ENCODE data around the gene ATP5F1C.
"Not testable (repeated sequence)": the region's sequence is repeated elsewhere in the genome, so short reads cannot be mapped to it uniquely, and the experiment has no call there.

Gene ATP5F1C

GRCh38 chr10:7794251-7795026 lies 6.5 kb downstream of the ATP5F1C start:
- DNase-seq (ENCODE audit: low read depth, low spot score), result no peak

- no peak for DNase-seq (ENCODE audit: low read depth, low spot score)
Observed at GRCh38 chr10:7795605-7796004, 7.6 kb downstream of the ATP5F1C start.

GRCh38 chr10:7797582-7797981 lies 9.6 kb downstream of the ATP5F1C start:
- DNase-seq (ENCODE audit: low read depth, low spot score), result no peak

- DNase-seq (ENCODE audit: low read depth, low spot score), result no peak
Observed at GRCh38 chr10:7802606-7803005, 14.6 kb downstream of the ATP5F1C start.

- DNase-seq (ENCODE audit: low read depth, low spot score), result no peak
Observed at GRCh38 chr10:7804216-7804615, 16.2 kb downstream of the ATP5F1C start.

- DNase-seq (ENCODE audit: low read depth, low spot score), result no peak
Observed at GRCh38 chr10:7804741-7805140, 16.8 kb downstream of the ATP5F1C start.

- no peak for DNase-seq (ENCODE audit: low read depth, low spot score)
Observed at GRCh38 chr10:7808686-7809267, 20.8 kb downstream of the ATP5F1C start.

- DNase-seq (ENCODE audit: low read depth, low spot score), result no peak
Observed at GRCh38 chr10:7810443-7810842, 22.5 kb downstream of the ATP5F1C start.

GRCh38 chr10:7811000-7811399 lies 23.0 kb downstream of the ATP5F1C start:
- no peak for DNase-seq (ENCODE audit: low read depth, low spot score)

GRCh38 chr10:7811743-7812142 lies 23.8 kb downstream of the ATP5F1C start:
- not testable (repeated sequence) for DNase-seq (ENCODE audit: low read depth, low spot score)

- no peak for DNase-seq (ENCODE audit: low read depth, low spot score)
Observed at GRCh38 chr10:7813481-7813880, 25.5 kb downstream of the ATP5F1C start.

GRCh38 chr10:7817576-7817975 lies 29.6 kb downstream of the ATP5F1C start:
- DNase-seq (ENCODE audit: low read depth, low spot score), result no peak

GRCh38 chr10:7817984-7818294 lies 30.0 kb downstream of the ATP5F1C start:
- no peak for DNase-seq (ENCODE audit: low read depth, low spot score)

GRCh38 chr10:7818295-7819120 lies 30.5 kb downstream of the ATP5F1C start, which contains the start of gene TAF3:
TSS of gene TAF3 (plus strand) at chr10:7818505. CDS start at chr10:7818710, 205 bp downstream.
- DNase-seq (ENCODE audit: low read depth, low spot score), result peak; percentile 90

GRCh38 chr10:7819121-7819460 lies 31.1 kb downstream of the ATP5F1C start:
- DNase-seq (ENCODE audit: low read depth, low spot score), result no peak

GRCh38 chr10:7824251-7824650 lies 36.3 kb downstream of the ATP5F1C start:
- no peak for DNase-seq (ENCODE audit: low read depth, low spot score)

GRCh38 chr10:7826971-7827370 lies 39.0 kb downstream of the ATP5F1C start:
- no peak for DNase-seq (ENCODE audit: low read depth, low spot score)

- no peak for DNase-seq (ENCODE audit: low read depth, low spot score)
Observed at GRCh38 chr10:7829289-7829834, 41.4 kb downstream of the ATP5F1C start.

GRCh38 chr10:7832060-7832459 lies 44.1 kb downstream of the ATP5F1C start:
- no peak for DNase-seq (ENCODE audit: low read depth, low spot score)

GRCh38 chr10:7833210-7833609 lies 45.2 kb downstream of the ATP5F1C start:
- no peak for DNase-seq (ENCODE audit: low read depth, low spot score)

GRCh38 chr10:7834262-7834661 lies 46.3 kb downstream of the ATP5F1C start:
- no peak for DNase-seq (ENCODE audit: low read depth, low spot score)

- DNase-seq (ENCODE audit: low read depth, low spot score), result no peak
Observed at GRCh38 chr10:7836571-7836970, 48.6 kb downstream of the ATP5F1C start.

All from activated CD4-positive, CD25-positive, alpha-beta regulatory T cell treated with anti-CD3 and anti-CD28 coated beads, Interleukin-2, amount 50 U/mL, for 16 hours (primary cell).